ENCODE results near the gene ENTHD1.

ENTHD1 gene

GRCh38 chr22:39712751-39713525, 180.6 kb downstream of the ENTHD1 start:
- no peak for DNase-seq (ENCODE audit: low read depth)

GRCh38 chr22:39712081-39712480, 181.5 kb downstream of the ENTHD1 start:
- DNase-seq (ENCODE audit: low read depth): no peak

GRCh38 chr22:39710380-39711150, 183.0 kb downstream of the ENTHD1 start:
- no peak for DNase-seq (ENCODE audit: low read depth)

- DNase-seq (ENCODE audit: low read depth): no peak
Measured at GRCh38 chr22:39707816-39708215, 185.7 kb downstream of the ENTHD1 start.

- no peak for DNase-seq (ENCODE audit: low read depth)
Measured at GRCh38 chr22:39707351-39707750, 186.2 kb downstream of the ENTHD1 start.

- no peak for DNase-seq (ENCODE audit: low read depth)
Measured at GRCh38 chr22:39706376-39707140, 187.0 kb downstream of the ENTHD1 start.

- no peak for DNase-seq (ENCODE audit: low read depth)
Measured at GRCh38 chr22:39705386-39705785, 188.2 kb downstream of the ENTHD1 start.

- no peak for DNase-seq (ENCODE audit: low read depth)
Measured at GRCh38 chr22:39703928-39704639, 189.5 kb downstream of the ENTHD1 start.

- DNase-seq (ENCODE audit: low read depth): no peak
Measured at GRCh38 chr22:39703091-39703490, 190.5 kb downstream of the ENTHD1 start.

GRCh38 chr22:39700565-39700964, 193.0 kb downstream of the ENTHD1 start:
- no peak for DNase-seq (ENCODE audit: low read depth)

GRCh38 chr22:39699631-39700360, 193.8 kb downstream of the ENTHD1 start:
- DNase-seq (ENCODE audit: low read depth): no peak

GRCh38 chr22:39697790-39698430, 195.7 kb downstream of the ENTHD1 start:
- no peak for DNase-seq (ENCODE audit: low read depth)

GRCh38 chr22:39693943-39694500, 199.5 kb downstream of the ENTHD1 start:
- no peak for DNase-seq (ENCODE audit: low read depth)

All from fibroblast of gingiva (primary cell).